Activated naive CD8-positive, alpha-beta T cell treated with anti-CD3 and anti-CD28 coated beads, Interleukin-2, amount 10 ng/mL, durations not matched to agents 7 days and 5 days (primary cell): ENCODE data around the gene BIN2. TPM values are rescaled to one million over a fixed set of nuclear protein-coding genes. Genes with fewer than 3 reads are reported as not detected.
A peak's percentile ranks its signal among the peaks of the same experiment; 100 is the strongest.

ENCODE experiments used
- ATAC-seq: fragments of 150-1000 bp; cut with Tn5 transposase; one replicate; pipeline ENCODE4 v1.10.0; 2021; ENCODE audit warnings: low read depth, moderate library complexity
- POLR2A ChIA-PET: fragments of 350-600 bp; sonication (Branson Sonifier 250); formaldehyde crosslinking; loops from one replicate; lab custom pipeline; 2021; ENCODE audit warnings: antibody characterized with exemption; lab: Charles Lee
- DNase-seq: peaks from one replicate; pipeline ENCODE4 v3.0.0; 2021
- H3K27ac Mint-ChIP-seq: one replicate; pipeline ENCODE4 v1.8.0; 2022; ENCODE audit warnings: mild to moderate bottlenecking, mixed read lengths
- H3K27me3 Mint-ChIP-seq: one replicate; pipeline ENCODE4 v1.8.0; 2022; ENCODE audit warnings: mild to moderate bottlenecking, moderate library complexity, mixed read lengths
- H3K36me3 Mint-ChIP-seq: one replicate; pipeline ENCODE4 v1.8.0; 2021; ENCODE audit warnings: mild to moderate bottlenecking, mixed read lengths
- H3K4me1 Mint-ChIP-seq: one replicate; pipeline ENCODE4 v1.8.0; 2021; ENCODE audit warnings: mixed read lengths
- H3K4me3 Mint-ChIP-seq: one replicate; pipeline ENCODE4 v1.8.0; 2022; ENCODE audit warnings: mild to moderate bottlenecking, moderate library complexity, mixed read lengths
- H3K9me3 Mint-ChIP-seq: one replicate; pipeline ENCODE4 v1.8.0; 2021; ENCODE audit warnings: mixed read lengths
- total RNA-seq, 2 experiments: library from RNA; stranded (reverse); gene quantifications; one replicate each; pipeline ENCODE4 v1.2.3, GENCODE V29; 2021

BIN2 gene
- total RNA-seq, 2 experiments from 2014 or later, result 161 to 164 TPM

GRCh38 chr12:51253276-51253675, 70.7 kb downstream of the BIN2 start:
- Mint-ChIP-seq H3K36me3 (peaks cover 1% of the 10 kb centered on the region), H3K4me3 (no peak overlapping the region), H3K27ac (no peak overlapping the region), H3K9me3 (no peaks in the 10 kb centered on the region), H3K27me3 (no peaks in the 10 kb centered on the region), H3K4me1 (peaks cover 5% of the 10 kb centered on the region)
- DNase-seq (no peak), ATAC-seq (no peak)
- POLR2A ChIA-PET, result interaction anchor here (1.5 to 2.7 kb wide), 2 partner anchors 14 to 15 kb away, joined by 3 to 8 read pairs; partner anchors contain the start of gene DAZAP2

DNA sequence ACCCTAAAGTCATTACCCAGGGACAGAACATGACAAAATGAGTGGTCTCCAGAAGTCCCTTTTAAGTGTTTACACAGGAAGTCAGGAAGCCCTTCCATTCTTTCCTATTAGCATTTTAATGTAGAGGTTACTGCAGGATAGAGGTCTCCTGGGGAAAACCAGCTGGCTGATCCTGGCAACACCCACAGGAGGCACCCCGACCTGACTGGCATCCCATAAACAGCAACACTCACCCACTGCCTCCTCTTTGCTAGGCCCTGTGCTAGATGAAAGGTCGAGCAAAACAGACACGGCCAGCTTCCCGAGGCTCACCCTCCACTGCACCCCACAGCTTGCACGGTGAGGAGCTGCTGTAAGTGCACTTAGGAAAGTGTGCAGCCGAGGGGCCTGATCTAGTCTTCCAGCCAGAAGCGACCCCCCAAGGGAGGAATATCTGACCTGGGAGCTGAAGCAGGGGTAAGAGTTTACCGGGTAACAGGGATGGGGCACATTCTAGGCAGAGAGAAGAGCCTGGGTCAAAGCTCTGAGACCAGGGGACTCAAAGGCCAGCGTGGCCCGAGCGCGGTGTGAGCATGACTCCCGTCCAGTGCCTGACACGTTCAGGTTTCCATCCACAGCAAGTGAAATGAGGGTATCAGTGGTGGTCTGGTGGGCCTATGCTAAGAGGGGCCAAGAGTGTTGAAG, 76.3 kb downstream of the BIN2 start:
- H3K27ac Mint-ChIP-seq, result peak overlapping the region; percentile 68
- peaks cover 12% of the 10 kb centered on the region for H3K36me3 Mint-ChIP-seq
- POLR2A ChIA-PET, result no interaction called here
- DNase-seq (no peak), ATAC-seq (no peak)
- H3K9me3 Mint-ChIP-seq, result no peaks in the 10 kb centered on the region
- peaks cover 33% of the 10 kb centered on the region for H3K4me1 Mint-ChIP-seq
- no peaks in the 10 kb centered on the region for H3K27me3 Mint-ChIP-seq
- peak overlapping the region; percentile 53 for H3K4me3 Mint-ChIP-seq

DNA sequence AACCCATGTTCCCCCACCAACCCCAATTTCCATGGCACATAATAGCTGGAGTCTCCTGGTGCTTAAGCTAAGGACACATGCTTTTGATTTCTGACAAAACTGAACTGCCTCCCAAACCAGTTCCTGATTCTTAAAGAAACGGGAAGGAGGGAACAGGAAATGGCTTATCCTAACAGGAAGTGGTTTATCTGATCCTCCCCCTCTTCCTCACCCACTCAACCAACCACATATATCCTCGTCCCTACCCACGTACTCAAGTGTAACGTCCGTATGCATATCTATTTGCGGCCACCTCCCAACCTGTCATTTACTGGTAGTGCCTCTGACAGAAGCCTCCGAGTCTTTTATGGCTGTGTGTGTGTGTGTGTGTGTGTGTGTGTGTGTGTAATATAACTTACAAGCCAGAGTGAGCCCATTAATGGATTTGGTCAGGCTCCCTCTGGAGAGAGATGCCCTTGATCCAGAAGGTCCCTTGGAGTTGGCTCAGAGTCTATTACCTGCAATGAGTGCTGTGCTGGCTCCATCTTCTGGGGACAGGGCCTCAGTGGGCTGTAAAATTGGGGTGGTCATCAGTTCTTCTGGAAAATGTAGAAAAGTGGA, 77.6 kb downstream of the BIN2 start:
- Mint-ChIP-seq H3K4me1 (peaks cover 38% of the 10 kb centered on the region), H3K36me3 (peaks cover 17% of the 10 kb centered on the region), H3K27ac (peak overlapping the region; percentile 84), H3K4me3 (peak overlapping the region; percentile 65), H3K9me3 (no peaks in the 10 kb centered on the region), H3K27me3 (no peaks in the 10 kb centered on the region)
- peak; percentile 85 for ATAC-seq
- POLR2A ChIA-PET, result interaction anchor here (0.6 to 0.9 kb wide), 2 partner anchors 94 to 577 kb away, joined by 3 to 4 read pairs; no protein-coding TSS in a partner anchor
- no peak for DNase-seq

GRCh38 chr12:51245476-51246253, 78.3 kb downstream of the BIN2 start:
- DNase-seq (no peak), ATAC-seq (no peak)
- Mint-ChIP-seq H3K4me1 (peaks cover 43% of the 10 kb centered on the region), H3K27ac (peak overlapping the region; percentile 84), H3K9me3 (no peaks in the 10 kb centered on the region), H3K4me3 (peak overlapping the region; percentile 65), H3K27me3 (no peaks in the 10 kb centered on the region), H3K36me3 (peaks cover 19% of the 10 kb centered on the region)
- POLR2A ChIA-PET, result interaction anchor here (0.6 to 0.9 kb wide), 2 partner anchors 95 to 576 kb away, joined by 3 to 4 read pairs; no protein-coding TSS in a partner anchor

DNA sequence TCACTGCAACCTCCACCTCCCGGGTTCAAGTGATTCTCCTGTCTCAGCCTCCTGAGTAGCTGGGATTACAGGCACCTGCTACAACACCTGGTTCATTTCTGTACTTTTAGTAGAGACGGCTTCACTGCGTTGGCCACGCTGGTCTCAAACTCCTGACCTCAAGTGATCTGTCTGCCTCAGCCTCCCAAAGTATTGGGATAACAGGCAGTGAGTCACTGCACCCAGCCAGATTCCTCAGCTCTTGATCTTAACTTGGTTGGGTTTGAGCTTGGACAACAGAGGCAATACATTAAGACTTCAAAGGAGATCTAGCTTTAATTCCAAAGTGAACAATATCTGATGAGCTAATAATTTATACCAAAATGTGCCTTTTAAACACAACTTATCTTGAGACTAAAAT, 79.7 kb downstream of the BIN2 start:
- no peaks in the 10 kb centered on the region for H3K9me3 Mint-ChIP-seq
- no peak overlapping the region for H3K4me3 Mint-ChIP-seq
- POLR2A ChIA-PET, result interaction anchor here (0.7 to 1.7 kb wide), 4 partner anchors 11 to 733 kb away, joined by 3 to 5 read pairs (median 4); partner anchors contain the start of gene SMAGP
- H3K27ac Mint-ChIP-seq, result peak overlapping the region; percentile 33
- H3K27me3 Mint-ChIP-seq, result no peaks in the 10 kb centered on the region
- H3K4me1 Mint-ChIP-seq, result peaks cover 53% of the 10 kb centered on the region
- H3K36me3 Mint-ChIP-seq, result peaks cover 26% of the 10 kb centered on the region
- ATAC-seq, result no peak
- no peak for DNase-seq

DNA sequence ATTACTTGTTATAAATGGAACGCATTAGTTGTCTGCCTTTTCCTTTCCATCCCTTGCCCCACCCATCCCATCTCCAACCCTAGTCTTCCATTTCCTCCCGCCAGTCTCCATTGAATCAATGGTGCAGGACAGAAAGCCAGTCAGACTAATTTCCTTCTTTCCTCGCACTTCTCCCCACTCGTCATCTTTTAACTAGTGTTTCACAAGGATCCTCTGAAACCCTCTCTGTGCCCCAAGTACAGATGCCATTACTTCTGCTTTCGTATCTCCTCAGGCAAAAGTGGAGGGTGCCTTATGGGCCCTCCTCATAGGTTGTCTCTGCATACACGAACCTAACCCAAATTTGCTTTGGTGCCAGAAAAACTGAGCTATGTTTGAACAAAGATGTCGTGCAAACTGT, 81.1 kb downstream of the BIN2 start:
- Mint-ChIP-seq H3K9me3 (no peaks in the 10 kb centered on the region), H3K4me1 (peaks cover 55% of the 10 kb centered on the region), H3K27ac (peak overlapping the region; percentile 44), H3K4me3 (no peak overlapping the region), H3K36me3 (peaks cover 27% of the 10 kb centered on the region), H3K27me3 (no peaks in the 10 kb centered on the region)
- POLR2A ChIA-PET, result interaction anchor here (0.6 to 1.7 kb wide), 4 partner anchors 8 to 179 kb away, joined by 3 to 5 read pairs (median 4); partner anchors contain the start of gene POU6F1
- DNase-seq, result no peak
- ATAC-seq, result no peak

DNA sequence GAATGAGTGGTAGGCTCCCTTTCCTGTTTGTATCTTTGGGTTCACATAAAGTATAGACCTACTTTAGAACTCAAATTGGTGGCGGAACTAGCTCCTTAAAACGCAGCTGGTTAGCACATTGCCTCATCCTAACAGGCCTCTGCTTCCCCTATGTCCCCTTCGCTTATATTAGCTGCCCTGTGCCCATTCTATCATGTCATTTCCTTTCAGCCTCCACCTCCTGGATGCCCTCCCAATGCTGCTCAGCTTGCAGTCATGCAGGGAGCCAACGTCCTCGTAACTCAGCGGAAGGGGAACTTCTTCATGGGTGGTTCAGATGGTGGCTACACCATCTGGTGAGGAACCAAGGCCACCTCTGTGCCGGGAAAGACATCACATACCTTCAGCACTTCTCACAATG, 81.9 kb downstream of the BIN2 start:
- Mint-ChIP-seq H3K27ac (no peak overlapping the region), H3K36me3 (peaks cover 27% of the 10 kb centered on the region), H3K4me3 (no peak overlapping the region), H3K9me3 (no peaks in the 10 kb centered on the region), H3K27me3 (no peaks in the 10 kb centered on the region), H3K4me1 (peaks cover 50% of the 10 kb centered on the region)
- DNase-seq, result no peak
- POLR2A ChIA-PET, result interaction anchor here (0.6 kb wide), 1 partner anchor 692 kb away, joined by 7 read pairs; no protein-coding TSS in a partner anchor
- no peak for ATAC-seq

- DNase-seq, result no peak
- ATAC-seq, result no peak
- no peaks in the 10 kb centered on the region for H3K9me3 Mint-ChIP-seq
- H3K27ac Mint-ChIP-seq, result no peak overlapping the region
- H3K27me3 Mint-ChIP-seq, result no peaks in the 10 kb centered on the region
- peaks cover 23% of the 10 kb centered on the region for H3K36me3 Mint-ChIP-seq
- POLR2A ChIA-PET, result interaction anchor here (1.2 to 3.9 kb wide), 2 partner anchors 24 to 159 kb away, joined by 3 to 46 read pairs; partner anchors contain the start of gene POU6F1
- peaks cover 43% of the 10 kb centered on the region for H3K4me1 Mint-ChIP-seq
- peak overlapping the region; percentile 98 for H3K4me3 Mint-ChIP-seq
These were observed 83.0 kb downstream of the BIN2 start for GRCh38 chr12:51240971-51241370.

DNA sequence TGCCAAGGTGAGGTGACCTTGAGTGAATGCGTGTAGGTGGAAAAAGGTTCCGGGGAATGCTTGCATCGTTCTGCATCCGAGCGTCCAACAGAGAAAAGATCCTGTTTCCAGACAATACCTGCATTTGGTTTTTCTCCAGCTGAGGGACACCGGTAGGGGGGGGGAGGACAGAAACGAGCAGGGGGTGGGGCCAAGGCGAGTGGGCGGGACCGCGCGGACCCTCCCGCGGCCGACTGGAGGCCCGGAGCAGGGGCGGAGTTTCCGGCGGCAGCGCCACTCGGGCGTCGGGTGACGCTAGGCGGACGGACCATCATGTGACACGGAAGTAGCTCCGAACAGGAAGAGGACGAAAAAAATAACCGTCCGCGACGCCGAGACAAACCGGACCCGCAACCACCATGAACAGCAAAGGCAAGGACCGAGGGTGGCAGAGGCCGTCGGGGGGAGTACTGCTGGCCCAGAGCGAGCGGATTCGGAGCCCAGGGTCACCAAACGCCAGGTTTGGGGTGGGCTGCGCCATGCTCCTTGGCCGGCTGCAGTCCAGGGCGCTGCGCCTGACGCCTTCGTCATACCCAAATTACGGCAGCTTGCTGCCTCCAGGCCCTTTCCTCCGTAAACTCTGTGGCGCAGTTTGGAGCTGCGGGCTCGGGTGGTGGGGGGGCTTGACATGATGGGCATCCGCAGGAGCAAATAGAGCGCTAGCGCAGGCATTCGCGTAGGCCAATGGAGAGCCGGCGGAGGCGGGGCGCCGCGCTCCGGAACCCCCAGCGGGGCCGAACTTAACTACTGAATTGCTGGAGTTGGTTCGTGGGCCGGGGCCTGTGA, 85.3 kb downstream of the BIN2 start, which contains the start of gene DAZAP2:
TSS of gene DAZAP2 (plus strand) at position 317 of the 825 bp plus-strand sequence. CDS start at position 399, 82 bp downstream.
- no peaks in the 10 kb centered on the region for H3K9me3 Mint-ChIP-seq
- DNase-seq (peak; percentile 93), ATAC-seq (peak; percentile 95)
- peak within 1 kb of the TSS; percentile 98 for H3K4me3 Mint-ChIP-seq
- H3K4me1 Mint-ChIP-seq, result peaks cover 36% of the 10 kb centered on the region
- peaks cover 20% of the 10 kb centered on the region for H3K36me3 Mint-ChIP-seq
- H3K27me3 Mint-ChIP-seq, result no peaks in the 10 kb centered on the region
- H3K27ac Mint-ChIP-seq, result peak within 1 kb of the TSS; percentile 100
- POLR2A ChIA-PET, result interaction anchor here (0.7 to 3.9 kb wide), 27 partner anchors 9 to 1594 kb away, joined by 3 to 46 read pairs (median 5); partner anchors contain the start of genes ATF1, BIN2, CSRNP2 and POU6F1

DNA sequence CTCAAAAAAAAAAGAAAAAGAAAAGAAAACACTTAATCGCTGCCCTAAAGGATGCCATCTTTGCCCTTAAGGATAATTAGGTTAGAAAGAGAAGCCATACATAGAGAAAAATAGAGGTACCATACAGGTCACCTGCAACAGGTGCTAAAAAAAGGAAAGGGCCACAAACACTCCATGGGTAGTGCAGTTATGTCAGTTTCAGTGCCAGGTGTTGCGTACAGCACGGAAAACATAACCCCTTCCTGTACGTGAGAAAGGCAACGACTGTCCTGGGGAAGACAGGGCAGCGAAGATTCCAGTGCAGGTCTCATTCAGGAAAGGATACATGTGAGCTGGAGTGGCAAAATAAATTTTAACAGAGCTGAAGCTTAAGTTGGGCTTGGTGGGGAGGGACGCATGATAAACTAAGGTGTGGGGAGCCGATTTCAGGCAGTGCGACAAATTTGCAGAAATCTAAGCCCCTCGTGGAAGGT, 85.9 kb downstream of the BIN2 start:
- H3K27me3 Mint-ChIP-seq, result no peaks in the 10 kb centered on the region
- peak; percentile 7 for ATAC-seq
- H3K27ac Mint-ChIP-seq, result peak overlapping the region; percentile 100
- H3K4me3 Mint-ChIP-seq, result peak overlapping the region; percentile 98
- peaks cover 19% of the 10 kb centered on the region for H3K36me3 Mint-ChIP-seq
- H3K9me3 Mint-ChIP-seq, result no peaks in the 10 kb centered on the region
- no peak for DNase-seq
- H3K4me1 Mint-ChIP-seq, result peaks cover 35% of the 10 kb centered on the region
- POLR2A ChIA-PET, result interaction anchor here (0.7 to 3.9 kb wide), 24 partner anchors 8 to 1593 kb away, joined by 3 to 46 read pairs (median 5); partner anchors contain the start of genes ATF1, BIN2, CSRNP2 and POU6F1

GRCh38 chr12:51234530-51234929, 89.4 kb downstream of the BIN2 start:
- H3K9me3 Mint-ChIP-seq, result no peaks in the 10 kb centered on the region
- H3K4me1 Mint-ChIP-seq, result peaks cover 15% of the 10 kb centered on the region
- DNase-seq (no peak), ATAC-seq (no peak)
- no peak overlapping the region for H3K4me3 Mint-ChIP-seq
- POLR2A ChIA-PET, result no interaction called here
- H3K36me3 Mint-ChIP-seq, result peaks cover 1% of the 10 kb centered on the region
- H3K27ac Mint-ChIP-seq, result no peak overlapping the region
- no peaks in the 10 kb centered on the region for H3K27me3 Mint-ChIP-seq

GRCh38 chr12:51232642-51233041, 91.3 kb downstream of the BIN2 start:
- H3K4me1 Mint-ChIP-seq, result peaks cover 9% of the 10 kb centered on the region
- DNase-seq, result no peak
- H3K9me3 Mint-ChIP-seq, result no peaks in the 10 kb centered on the region
- no peaks in the 10 kb centered on the region for H3K36me3 Mint-ChIP-seq
- no peak overlapping the region for H3K27ac Mint-ChIP-seq
- H3K27me3 Mint-ChIP-seq, result no peaks in the 10 kb centered on the region
- H3K4me3 Mint-ChIP-seq, result no peak overlapping the region
- no peak for ATAC-seq
- POLR2A ChIA-PET, result no interaction called here
